Stimulated activated CD4-positive, alpha-beta T cell treated with anti-CD3 and anti-CD28 coated beads, TNF-alpha, amount 100 ng/mL, for 24 hours (primary cell): ENCODE results near the gene GPSM1.
"Not testable (repeated sequence)": the region's sequence is repeated elsewhere in the genome, so short reads cannot be mapped to it uniquely, and the experiment has no call there.

Experiments
- DNase-seq, 3 experiments: peaks; one replicate each; pipeline ENCODE4 v3.0.0-alpha.2; 2020; ENCODE audit warnings: low read depth in 3 of 3

Gene GPSM1

GRCh38 chr9:136317695-136318094, 9.6 kb upstream of the GPSM1 start:
- no peak for DNase-seq

GRCh38 chr9:136318111-136318775, 9.1 kb upstream of the GPSM1 start:
- no peak for DNase-seq

- no peak for DNase-seq
Observed at GRCh38 chr9:136318776-136319241, 8.5 kb upstream of the GPSM1 start.

- DNase-seq, result not testable (repeated sequence)
Observed at GRCh38 chr9:136319244-136319643, 8.1 kb upstream of the GPSM1 start.

- not testable (repeated sequence) for DNase-seq
Observed at GRCh38 chr9:136319955-136320354, 7.4 kb upstream of the GPSM1 start.

GRCh38 chr9:136320972-136321371, 6.4 kb upstream of the GPSM1 start:
- not testable (repeated sequence) for DNase-seq

- no peak for DNase-seq
Observed at GRCh38 chr9:136321561-136321960, 5.8 kb upstream of the GPSM1 start.

GRCh38 chr9:136322756-136323330, 4.5 kb upstream of the GPSM1 start:
- no peak for DNase-seq

GRCh38 chr9:136323371-136323789, 4.0 kb upstream of the GPSM1 start:
- DNase-seq, result no peak

- DNase-seq, result no peak
Observed at GRCh38 chr9:136324501-136325300, 2.6 kb upstream of the GPSM1 start.

GRCh38 chr9:136325358-136325757, 2.0 kb upstream of the GPSM1 start:
- no peak for DNase-seq

GRCh38 chr9:136326061-136326760, 1.1 kb upstream of the GPSM1 start:
- DNase-seq, result no peak

GRCh38 chr9:136326761-136327303, 507 bp upstream of the GPSM1 start:
- no peak for DNase-seq

- no peak for DNase-seq
Observed at GRCh38 chr9:136328011-136328621, 777 bp downstream of the GPSM1 start.

GRCh38 chr9:136328622-136329041, 1.3 kb downstream of the GPSM1 start:
- no peak for DNase-seq

GRCh38 chr9:136329211-136329627, 1.9 kb downstream of the GPSM1 start:
- DNase-seq, result no peak

GRCh38 chr9:136329636-136330405, 2.5 kb downstream of the GPSM1 start:
- no peak for DNase-seq

GRCh38 chr9:136330406-136330990, 3.2 kb downstream of the GPSM1 start:
- DNase-seq, result no peak

- DNase-seq, result no peak
Observed at GRCh38 chr9:136331030-136331429, 3.7 kb downstream of the GPSM1 start.
